Measurements from ENCODE around the gene PTP4A2. TPM values are rescaled to one million over a fixed set of nuclear protein-coding genes. Genes with fewer than 3 reads are reported as not detected.
"Not testable (repeated sequence)": the region's sequence is repeated elsewhere in the genome, so short reads cannot be mapped to it uniquely, and the experiment has no call there.

Gene PTP4A2
- total RNA-seq, 4 donors from 2014 or later = 40.9 to 92.8 (median 67.3) TPM

DNA sequence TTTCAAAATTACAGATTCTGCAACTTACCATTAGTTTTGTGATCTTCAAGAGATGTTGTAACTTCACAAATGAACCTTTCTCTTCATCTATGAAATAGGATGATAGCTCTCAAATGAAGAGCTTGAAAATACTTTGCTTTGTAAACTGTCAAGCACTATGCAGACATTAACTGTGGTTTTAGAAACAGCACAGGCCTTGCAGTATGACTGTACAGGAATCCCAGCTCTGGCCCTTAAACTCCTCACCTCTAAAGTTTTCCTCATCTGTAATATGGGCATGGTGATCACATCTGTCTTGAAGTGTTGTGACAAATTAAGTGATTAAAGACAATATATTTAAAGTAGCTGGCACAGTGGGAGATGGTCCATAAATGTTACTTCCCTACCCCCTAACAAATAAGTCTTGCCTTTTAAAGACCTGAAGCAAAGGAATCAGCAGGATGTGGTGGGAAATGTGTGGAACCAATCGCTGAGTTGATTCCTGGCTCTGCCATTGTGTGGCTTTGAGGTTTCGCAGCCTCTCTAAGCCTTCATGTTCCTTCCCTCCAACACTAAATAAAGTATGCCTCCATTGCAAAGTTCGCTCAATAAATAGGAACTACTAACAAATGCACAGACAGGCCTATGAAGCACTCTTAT is 5.5 kb upstream of the PTP4A2 start:
- H3K4me3 ChIP-seq (ENCODE audit: low read depth, poor library complexity, severe bottlenecking) = no peak overlapping the region
- no peak for DNase-seq (ENCODE audit: low spot score in 2 of 2)
- WGBS, 2 donors = 57 to 76% methylated on average over 3 of the region's 3 CpGs
- intact Hi-C loops (cut with DNase I; ENCODE audit: low total_unique reads) = no loop called here
- TF ChIP-seq, protein P1, sequence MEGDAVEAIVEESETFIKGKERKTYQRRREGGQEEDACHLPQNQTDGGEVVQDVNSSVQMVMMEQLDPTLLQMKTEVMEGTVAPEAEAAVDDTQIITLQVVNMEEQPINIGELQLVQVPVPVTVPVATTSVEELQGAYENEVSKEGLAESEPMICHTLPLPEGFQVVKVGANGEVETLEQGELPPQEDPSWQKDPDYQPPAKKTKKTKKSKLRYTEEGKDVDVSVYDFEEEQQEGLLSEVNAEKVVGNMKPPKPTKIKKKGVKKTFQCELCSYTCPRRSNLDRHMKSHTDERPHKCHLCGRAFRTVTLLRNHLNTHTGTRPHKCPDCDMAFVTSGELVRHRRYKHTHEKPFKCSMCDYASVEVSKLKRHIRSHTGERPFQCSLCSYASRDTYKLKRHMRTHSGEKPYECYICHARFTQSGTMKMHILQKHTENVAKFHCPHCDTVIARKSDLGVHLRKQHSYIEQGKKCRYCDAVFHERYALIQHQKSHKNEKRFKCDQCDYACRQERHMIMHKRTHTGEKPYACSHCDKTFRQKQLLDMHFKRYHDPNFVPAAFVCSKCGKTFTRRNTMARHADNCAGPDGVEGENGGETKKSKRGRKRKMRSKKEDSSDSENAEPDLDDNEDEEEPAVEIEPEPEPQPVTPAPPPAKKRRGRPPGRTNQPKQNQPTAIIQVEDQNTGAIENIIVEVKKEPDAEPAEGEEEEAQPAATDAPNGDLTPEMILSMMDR (IDR thresholded peaks at IDR 0.05) = no peak
- no peak for TF ChIP-seq POLR2A (IDR thresholded peaks at IDR 0.05)

DNA sequence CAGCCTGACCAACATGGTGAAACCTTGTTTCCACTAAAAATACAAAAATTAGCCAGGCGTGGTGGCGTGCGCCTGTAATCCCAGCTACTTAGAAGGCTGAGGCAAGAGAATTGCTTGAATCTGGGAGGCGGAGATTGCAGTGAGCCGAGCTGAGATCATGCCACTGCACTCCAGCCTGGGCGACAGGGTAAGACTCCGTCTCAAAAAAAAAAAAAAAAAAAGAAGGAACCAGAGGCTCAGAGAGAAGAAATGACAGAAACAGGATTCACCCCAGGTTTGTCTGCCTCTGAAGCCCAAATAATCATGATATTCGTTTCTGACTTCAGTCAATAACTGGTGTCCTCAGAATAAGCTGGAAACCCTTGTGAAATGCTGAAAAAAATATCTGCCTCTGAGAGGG is 3.9 kb upstream of the PTP4A2 start:
- 80 to 83% methylated on average over 8 of the region's 8 CpGs for WGBS, 2 donors
- H3K4me3 ChIP-seq (ENCODE audit: low read depth, poor library complexity, severe bottlenecking); intact Hi-C loops (cut with DNase I; ENCODE audit: low total_unique reads): not testable (repeated sequence)
- peak in 1 of 2 donors; percentile 34 for DNase-seq (ENCODE audit: low spot score in 2 of 2)

DNA sequence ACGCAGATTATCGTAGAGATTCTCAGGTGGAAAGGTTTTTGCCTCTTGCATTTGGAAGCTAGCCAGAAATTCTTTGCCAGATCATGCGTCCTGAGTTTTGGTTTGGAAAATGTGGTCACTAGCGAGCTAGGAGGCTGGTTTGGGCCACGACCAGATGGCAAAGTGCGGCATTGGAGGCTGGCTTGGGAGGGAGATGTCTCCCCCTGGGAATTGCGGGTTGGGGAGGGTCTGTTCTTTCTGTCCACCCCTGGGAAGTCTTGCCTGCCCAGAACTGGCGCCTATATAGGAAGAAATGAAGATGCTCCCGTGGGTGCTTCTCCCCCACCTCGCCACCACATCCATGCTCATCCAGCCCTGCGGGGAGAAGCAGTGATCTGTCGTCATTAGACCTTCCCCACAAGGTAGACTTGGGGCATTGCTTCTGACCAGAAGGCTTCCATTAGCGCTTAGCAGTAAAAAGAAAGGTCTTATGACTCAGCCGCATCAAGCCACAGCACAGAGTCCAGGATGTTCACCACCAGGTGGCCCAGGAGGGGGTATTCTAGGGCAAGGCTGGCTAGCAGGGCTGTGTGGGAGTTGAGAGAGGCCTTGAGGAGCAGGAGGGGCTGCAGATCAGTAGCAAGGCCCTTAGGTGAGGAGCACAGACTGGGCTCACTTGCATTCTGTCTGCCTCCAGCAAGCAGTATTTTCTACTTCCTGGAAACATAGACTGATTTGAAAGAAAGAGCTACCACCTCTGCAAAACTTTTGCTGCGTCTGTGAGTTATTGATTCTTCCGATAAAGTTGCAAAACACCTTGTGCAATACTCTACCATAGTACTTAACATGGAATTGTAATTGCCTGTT is 1.5 kb upstream of the PTP4A2 start:
- H3K4me3 ChIP-seq (ENCODE audit: low read depth, poor library complexity, severe bottlenecking) = no peak overlapping the region
- intact Hi-C loops (cut with DNase I; ENCODE audit: low total_unique reads) = no loop called here
- WGBS, 2 donors = 58 to 60% methylated on average over 16 of the region's 16 CpGs
- DNase-seq (ENCODE audit: low spot score in 2 of 2) = peak in 1 of 2 donors; percentile 87
- TF ChIP-seq POLR2A (IDR thresholded peaks at IDR 0.05) = no peak
- TF ChIP-seq, protein P1 (IDR thresholded peaks at IDR 0.05) = no peak

DNA sequence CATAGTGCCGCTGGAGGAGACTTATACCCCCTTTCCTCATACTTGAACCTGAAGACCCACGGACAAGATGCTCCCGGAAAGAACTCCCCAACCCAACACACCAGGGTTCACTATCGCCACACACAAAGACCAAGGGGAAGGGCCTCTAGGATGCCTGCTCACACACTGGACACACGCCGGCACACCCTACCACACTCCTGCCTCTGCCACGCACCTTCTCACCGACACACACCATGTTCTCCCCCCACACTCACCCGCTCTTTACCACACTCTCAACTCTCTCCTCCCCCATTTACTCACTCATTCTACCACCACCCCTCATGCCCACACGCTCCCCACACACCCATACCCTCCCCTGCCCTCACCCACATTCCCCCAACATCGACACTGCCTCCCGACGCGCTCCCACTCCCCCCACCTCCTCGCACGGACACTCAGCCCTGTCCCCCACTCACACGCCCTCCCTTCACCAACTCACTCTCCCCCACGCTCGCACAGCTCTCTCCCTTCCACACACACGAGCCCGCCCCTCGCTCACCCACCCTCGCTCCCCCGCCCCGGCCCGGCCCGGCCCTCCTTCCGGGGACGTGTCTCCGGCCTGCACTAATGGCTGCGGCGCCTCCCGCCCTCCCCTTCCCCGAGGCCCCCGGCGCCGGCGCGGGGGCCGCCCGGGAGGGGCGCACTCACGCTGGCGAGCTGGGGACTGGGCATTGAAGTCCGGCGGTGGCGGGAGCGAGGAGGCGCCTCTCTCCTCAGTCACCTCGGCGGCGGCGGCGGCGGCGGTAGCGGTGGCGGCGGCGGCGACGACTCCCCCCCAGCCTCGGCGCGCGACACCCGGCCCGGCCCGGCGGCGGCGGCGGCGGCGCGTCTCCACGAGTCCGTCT is 626 bp downstream of the PTP4A2 start:
- WGBS, 2 donors = 1% methylated on average over 32 to 33 of the region's 78 CpGs
- peak; percentile 73 to 96 for DNase-seq (ENCODE audit: low spot score in 2 of 2)
- H3K4me3 ChIP-seq (ENCODE audit: low read depth, poor library complexity, severe bottlenecking) = peak overlapping the region; percentile 76
- intact Hi-C loops (cut with DNase I; ENCODE audit: low total_unique reads) = no loop called here
- TF ChIP-seq POLR2A (IDR thresholded peaks at IDR 0.05) = no peak
- TF ChIP-seq, protein P1 (IDR thresholded peaks at IDR 0.05) = no peak

DNA sequence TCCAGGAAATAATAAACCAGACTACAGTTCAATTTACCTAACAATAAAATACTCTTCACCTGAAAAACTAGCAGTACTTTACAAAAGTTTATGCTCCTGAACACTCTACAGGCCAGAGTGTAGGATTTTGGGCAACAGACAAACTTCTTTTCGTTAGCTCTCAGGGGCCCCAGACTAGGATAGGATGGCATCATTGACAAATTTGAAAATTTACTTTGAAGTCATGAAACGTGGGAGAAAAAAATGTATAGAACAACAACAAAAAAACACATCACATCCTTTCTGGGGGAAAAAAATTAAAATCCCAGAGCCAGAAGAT is 1.2 kb downstream of the PTP4A2 start:
- H3K4me3 ChIP-seq (ENCODE audit: low read depth, poor library complexity, severe bottlenecking) = peak overlapping the region; percentile 76
- WGBS, 2 donors = 1 to 2% methylated on average over 2 of the region's 2 CpGs
- no peak for TF ChIP-seq POLR2A (IDR thresholded peaks at IDR 0.05)
- TF ChIP-seq, protein P1 (IDR thresholded peaks at IDR 0.05) = no peak
- DNase-seq (ENCODE audit: low spot score in 2 of 2) = no peak
- intact Hi-C loops (cut with DNase I; ENCODE audit: low total_unique reads) = no loop called here

Data from lower leg skin (tissue), 4 donors.